Kidney glomerular epithelial cell (primary cell): ENCODE measurements around the gene CACNA1S.
A peak's percentile ranks its signal among the peaks of the same experiment; 100 is the strongest.

Source experiments
- DNase-seq: peaks from one replicate; lab custom pipeline; 2025; lab: John Stamatoyannopoulos, UW

The CACNA1S gene

GRCh38 chr1:201140235-201140940 lies 28.2 kb upstream of the CACNA1S start:
- no peak for DNase-seq

GRCh38 chr1:201139756-201140155 lies 27.5 kb upstream of the CACNA1S start:
- no peak for DNase-seq

- no peak for DNase-seq
Measured at GRCh38 chr1:201139306-201139705, 27.1 kb upstream of the CACNA1S start.

GRCh38 chr1:201138311-201138840 lies 26.1 kb upstream of the CACNA1S start:
- DNase-seq: no peak

- DNase-seq: peak; percentile 46
Measured at GRCh38 chr1:201137579-201138310, 25.5 kb upstream of the CACNA1S start.

GRCh38 chr1:201137024-201137392 lies 24.8 kb upstream of the CACNA1S start:
- DNase-seq: no peak

- DNase-seq: no peak
Measured at GRCh38 chr1:201136355-201137023, 24.3 kb upstream of the CACNA1S start.

GRCh38 chr1:201134405-201134804 lies 22.2 kb upstream of the CACNA1S start:
- no peak for DNase-seq

- DNase-seq: no peak
Measured at GRCh38 chr1:201131398-201131797, 19.2 kb upstream of the CACNA1S start.

- DNase-seq: no peak
Measured at GRCh38 chr1:201128962-201129361, 16.7 kb upstream of the CACNA1S start.

- DNase-seq: no peak
Measured at GRCh38 chr1:201128476-201128875, 16.2 kb upstream of the CACNA1S start.

GRCh38 chr1:201127755-201128455 lies 15.7 kb upstream of the CACNA1S start:
- no peak for DNase-seq

GRCh38 chr1:201126832-201127754 lies 14.9 kb upstream of the CACNA1S start, which contains the start of gene ASCL5:
Gene ASCL5, minus strand, starts transcription at chr1:201127184. Its CDS starts 11,812 bp downstream, at chr1:201115372.
- DNase-seq: peak; percentile 16

GRCh38 chr1:201126463-201126831 lies 14.2 kb upstream of the CACNA1S start:
- no peak for DNase-seq

- no peak for DNase-seq
Measured at GRCh38 chr1:201125800-201126199, 13.6 kb upstream of the CACNA1S start.

GRCh38 chr1:201125019-201125418 lies 12.8 kb upstream of the CACNA1S start:
- DNase-seq: no peak

- DNase-seq: no peak
Measured at GRCh38 chr1:201123866-201124265, 11.6 kb upstream of the CACNA1S start.

GRCh38 chr1:201122321-201122957 lies 10.2 kb upstream of the CACNA1S start:
- no peak for DNase-seq

GRCh38 chr1:201119206-201120197 lies 7.3 kb upstream of the CACNA1S start:
- DNase-seq: peak; percentile 5
